Measurements from ENCODE around the gene CEP112.

DNA sequence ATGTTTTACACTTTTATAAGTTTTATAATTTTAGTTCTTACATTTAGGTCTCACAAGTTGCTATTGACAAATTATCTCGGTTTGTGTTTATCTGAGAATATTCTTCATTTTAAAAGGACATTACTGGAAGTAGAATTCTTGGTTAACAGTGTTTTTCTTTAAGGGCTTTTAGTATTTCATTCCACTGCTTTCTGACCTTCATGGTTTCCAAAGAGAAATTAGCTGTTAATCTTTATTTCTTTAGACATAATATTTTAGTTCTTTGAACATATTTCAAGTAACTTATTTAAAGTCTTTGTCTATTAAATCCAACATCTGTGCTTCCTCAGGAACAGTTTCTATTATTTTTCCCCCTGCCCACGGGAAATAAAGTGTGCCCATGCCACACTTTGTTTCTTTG, 390.4 kb downstream of the CEP112 start:
- TF ChIP-seq CEBPB (IDR thresholded peaks at IDR 0.05; ENCODE audit: low read depth, low read length) (no peak), CTCF (IDR thresholded peaks at IDR 0.05; ENCODE audit: control extremely low read depth in 1 of 3, insufficient read depth in 1 of 3, low read depth in 1 of 3, low read length in 3 of 3) (no peak), FOSL1 (IDR thresholded peaks at IDR 0.05; ENCODE audit: insufficient read depth, low read depth, low read length) (no peak), JUN (IDR thresholded peaks at IDR 0.05; ENCODE audit: low read depth, low read length) (no peak), PHF8 (conservative IDR thresholded peaks at IDR 0.05; ENCODE audit: low read depth, low read length) (no peak), ASH2L (IDR thresholded peaks at IDR 0.05; ENCODE audit: low read length) (no peak), ATF3 (IDR thresholded peaks at IDR 0.05; ENCODE audit: insufficient read depth, low read depth, low read length) (no peak), POLR2AphosphoS5 (IDR thresholded peaks at IDR 0.05; ENCODE audit: low read depth, low read length) (no peak)

Data from H1 (cell line).